PC-3 (cell line): ENCODE data around the gene KNDC1.

Experiments used
- EZH2 ChIP-seq: fragments of 300-600 bp; sonication (generic); IDR thresholded peaks from one replicate; pipeline ENCODE4 v1.6.1; 2017; ENCODE audit warnings: antibody characterized with exemption, mild to moderate bottlenecking, low read length; ENCODE audit not compliant: unreplicated experiment
- TF ChIP-seq, protein P1 (sequence below): fragments of 300-600 bp; sonication (generic); conservative IDR thresholded peaks from 2 replicates; pipeline ENCODE4 v1.5.1; 2017; ENCODE audit warnings: antibody characterized with exemption, low read depth, mild to moderate bottlenecking, low read length

- TF ChIP-seq, protein P1, sequence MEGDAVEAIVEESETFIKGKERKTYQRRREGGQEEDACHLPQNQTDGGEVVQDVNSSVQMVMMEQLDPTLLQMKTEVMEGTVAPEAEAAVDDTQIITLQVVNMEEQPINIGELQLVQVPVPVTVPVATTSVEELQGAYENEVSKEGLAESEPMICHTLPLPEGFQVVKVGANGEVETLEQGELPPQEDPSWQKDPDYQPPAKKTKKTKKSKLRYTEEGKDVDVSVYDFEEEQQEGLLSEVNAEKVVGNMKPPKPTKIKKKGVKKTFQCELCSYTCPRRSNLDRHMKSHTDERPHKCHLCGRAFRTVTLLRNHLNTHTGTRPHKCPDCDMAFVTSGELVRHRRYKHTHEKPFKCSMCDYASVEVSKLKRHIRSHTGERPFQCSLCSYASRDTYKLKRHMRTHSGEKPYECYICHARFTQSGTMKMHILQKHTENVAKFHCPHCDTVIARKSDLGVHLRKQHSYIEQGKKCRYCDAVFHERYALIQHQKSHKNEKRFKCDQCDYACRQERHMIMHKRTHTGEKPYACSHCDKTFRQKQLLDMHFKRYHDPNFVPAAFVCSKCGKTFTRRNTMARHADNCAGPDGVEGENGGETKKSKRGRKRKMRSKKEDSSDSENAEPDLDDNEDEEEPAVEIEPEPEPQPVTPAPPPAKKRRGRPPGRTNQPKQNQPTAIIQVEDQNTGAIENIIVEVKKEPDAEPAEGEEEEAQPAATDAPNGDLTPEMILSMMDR = no peak
- TF ChIP-seq EZH2 = no peak
Observed at GRCh38 chr10:133258066-133258817, 98.2 kb downstream of the KNDC1 start.
